Skeletal muscle tissue (tissue), 4 donors: ENCODE measurements around the gene MYO1E. TPM values are rescaled to one million over a fixed set of nuclear protein-coding genes. Genes with fewer than 3 reads are reported as not detected.
"Not testable (repeated sequence)": the region's sequence is repeated elsewhere in the genome, so short reads cannot be mapped to it uniquely, and the experiment has no call there.

Experiments
- H3K27ac ChIP-seq: one replicate; pipeline ENCODE4 v1.7.0; 2013; ENCODE audit warnings: mild to moderate bottlenecking, low read depth, low read length, inconsistent platforms
- H3K27me3 ChIP-seq, 3 donors: one replicate each; pipeline ENCODE4 v1.7.0; 2013; ENCODE audit warnings: low read length in 3 of 3; ENCODE audit not compliant: control insufficient read depth in 3 of 3, insufficient read depth in 3 of 3
- H3K36me3 ChIP-seq, 3 donors: one replicate each; pipeline ENCODE4 v1.7.0; 2013; ENCODE audit warnings: low read length in 3 of 3; ENCODE audit not compliant: control insufficient read depth in 3 of 3, insufficient read depth in 3 of 3
- H3K4me1 ChIP-seq, 3 donors: one replicate each; pipeline ENCODE4 v1.7.0; 2013; ENCODE audit warnings: low read length in 3 of 3, mild to moderate bottlenecking in 3 of 3; ENCODE audit not compliant: control insufficient read depth in 3 of 3, insufficient read depth in 3 of 3
- H3K4me3 ChIP-seq, 3 donors: one replicate each; pipeline ENCODE4 v1.7.0; 2013; ENCODE audit warnings: low read length in 3 of 3
- H3K9ac ChIP-seq, 3 donors: one replicate each; pipeline ENCODE4 v1.7.0; 2013; ENCODE audit warnings: low read length in 3 of 3, mild to moderate bottlenecking in 3 of 3, moderate library complexity in 2 of 3, low read depth in 1 of 3
- H3K9me3 ChIP-seq, 3 donors: one replicate each; pipeline ENCODE4 v1.7.0; 2013; ENCODE audit warnings: low read length in 3 of 3; ENCODE audit not compliant: control insufficient read depth in 3 of 3
- total RNA-seq: library from RNA; depleted of rRNA; stranded (reverse); fragments of >200 nt; gene quantifications from one replicate; pipeline ENCODE4 v1.2.3, GENCODE V29; 2014
- donor health status: Osteomylitis.

MYO1E gene
- total RNA-seq, 1 donor from 2014 or later: 29.7 TPM

- H3K36me3 ChIP-seq: no peaks in the 10 kb centered on the region
- no peak overlapping the region for H3K4me3 ChIP-seq
- H3K9ac ChIP-seq: no peak overlapping the region
These were observed 88.8 kb downstream of the MYO1E start for GRCh38 chr15:59283717-59284391.

GRCh38 chr15:59282515-59283337, 89.9 kb downstream of the MYO1E start:
- H3K36me3 ChIP-seq: no peaks in the 10 kb centered on the region
- peaks cover 0 to 3% (median 0%) of the 10 kb centered on the region in 3 donors for H3K4me1 ChIP-seq
- H3K9me3 ChIP-seq: no peaks in the 10 kb centered on the region
- H3K9ac ChIP-seq: no peak overlapping the region
- H3K4me3 ChIP-seq: no peak overlapping the region
- H3K27ac ChIP-seq: no peak overlapping the region
- H3K27me3 ChIP-seq: no peaks in the 10 kb centered on the region

More at GRCh38 chr15:59283717-59284391, 88.8 kb downstream of the MYO1E start:
- H3K27ac ChIP-seq: no peak overlapping the region
- H3K27me3 ChIP-seq: no peaks in the 10 kb centered on the region
- H3K9me3 ChIP-seq: no peaks in the 10 kb centered on the region
- no peaks in the 10 kb centered on the region for H3K4me1 ChIP-seq

GRCh38 chr15:59281699-59282098, 91.0 kb downstream of the MYO1E start:
- Histone ChIP-seq H3K36me3 (no peaks in the 10 kb centered on the region), H3K9ac (no peak overlapping the region), H3K4me3 (no peak overlapping the region), H3K27me3 (no peaks in the 10 kb centered on the region), H3K27ac (no peak overlapping the region), H3K9me3 (no peaks in the 10 kb centered on the region), H3K4me1 (peaks cover 0 to 3% (median 0%) of the 10 kb centered on the region in 3 donors)

GRCh38 chr15:59280855-59281254, 91.8 kb downstream of the MYO1E start:
- H3K27me3 ChIP-seq: no peaks in the 10 kb centered on the region
- no peak overlapping the region for H3K4me3 ChIP-seq
- no peak overlapping the region for H3K9ac ChIP-seq
- H3K36me3 ChIP-seq: no peaks in the 10 kb centered on the region
- H3K27ac ChIP-seq: no peak overlapping the region
- no peaks in the 10 kb centered on the region for H3K9me3 ChIP-seq
- H3K4me1 ChIP-seq: peaks cover 0 to 3% (median 0%) of the 10 kb centered on the region in 3 donors

GRCh38 chr15:59280292-59280691, 92.4 kb downstream of the MYO1E start:
- H3K36me3 ChIP-seq, H3K9ac ChIP-seq, H3K27me3 ChIP-seq, H3K9me3 ChIP-seq, H3K4me3 ChIP-seq, H3K27ac ChIP-seq, H3K4me1 ChIP-seq: not testable (repeated sequence)

GRCh38 chr15:59279023-59279422, 93.6 kb downstream of the MYO1E start:
- Histone ChIP-seq H3K36me3 (no peaks in the 10 kb centered on the region), H3K27ac (no peak overlapping the region), H3K27me3 (no peaks in the 10 kb centered on the region), H3K9ac (no peak overlapping the region), H3K9me3 (no peaks in the 10 kb centered on the region), H3K4me1 (peaks cover 0 to 3% (median 0%) of the 10 kb centered on the region in 3 donors), H3K4me3 (no peak overlapping the region)

GRCh38 chr15:59278120-59278519, 94.6 kb downstream of the MYO1E start:
- H3K9me3 ChIP-seq: no peaks in the 10 kb centered on the region
- H3K9ac ChIP-seq: no peak overlapping the region
- no peak overlapping the region for H3K27ac ChIP-seq
- H3K36me3 ChIP-seq: no peaks in the 10 kb centered on the region
- H3K4me3 ChIP-seq: no peak overlapping the region
- H3K27me3 ChIP-seq: no peaks in the 10 kb centered on the region
- H3K4me1 ChIP-seq: peaks cover 0 to 3% (median 0%) of the 10 kb centered on the region in 3 donors

GRCh38 chr15:59276225-59277178, 96.2 kb downstream of the MYO1E start:
- Histone ChIP-seq H3K36me3 (peaks cover 0 to 2% (median 0%) of the 10 kb centered on the region in 3 donors), H3K27me3 (no peaks in the 10 kb centered on the region), H3K27ac (no peak overlapping the region), H3K4me3 (no peak overlapping the region), H3K9ac (no peak overlapping the region), H3K9me3 (no peaks in the 10 kb centered on the region), H3K4me1 (peaks cover 0 to 3% (median 0%) of the 10 kb centered on the region in 3 donors)

- Histone ChIP-seq H3K9ac (no peak overlapping the region), H3K4me3 (no peak overlapping the region), H3K27ac (no peak overlapping the region), H3K36me3 (peaks cover 0 to 4% (median 0%) of the 10 kb centered on the region in 3 donors), H3K9me3 (no peaks in the 10 kb centered on the region), H3K27me3 (no peaks in the 10 kb centered on the region), H3K4me1 (peaks cover 0 to 3% (median 0%) of the 10 kb centered on the region in 3 donors)
These were observed 98.3 kb downstream of the MYO1E start for GRCh38 chr15:59274126-59274970.
